Trophoblast cell (in vitro differentiated cells and primary cell): ENCODE data around the gene MSH5.

Experiments used
- DNase-seq, 2 donors: peaks; one replicate each; pipeline ENCODE4 v3.0.0-alpha.2; 2016
- H2AFZ ChIP-seq: 2 replicates; pipeline ENCODE4 v1.6.1; 2013; ENCODE audit warnings: low read length, moderate library complexity, mild to moderate bottlenecking; ENCODE audit not compliant: insufficient read depth, poor library complexity
- H2AK5ac ChIP-seq: 2 replicates; pipeline ENCODE4 v1.6.1; 2013; ENCODE audit warnings: mild to moderate bottlenecking, low read length
- H2BK120ac ChIP-seq: 2 replicates; pipeline ENCODE4 v1.6.1; 2013; ENCODE audit warnings: low read length, mild to moderate bottlenecking, moderate library complexity; ENCODE audit not compliant: insufficient read depth, poor library complexity
- H2BK12ac ChIP-seq: 2 replicates; pipeline ENCODE4 v1.6.1; 2013; ENCODE audit warnings: mild to moderate bottlenecking, low read length, moderate library complexity
- H2BK5ac ChIP-seq: 2 replicates; pipeline ENCODE4 v1.6.1; 2013; ENCODE audit warnings: low read length, low read depth, moderate library complexity, mild to moderate bottlenecking; ENCODE audit not compliant: poor library complexity
- H3K14ac ChIP-seq: 2 replicates; pipeline ENCODE4 v1.6.1; 2013; ENCODE audit warnings: mild to moderate bottlenecking, low read length
- H3K18ac ChIP-seq: 2 replicates; pipeline ENCODE4 v1.6.1; 2013; ENCODE audit warnings: mild to moderate bottlenecking, low read length
- H3K23ac ChIP-seq: 2 replicates; pipeline ENCODE4 v1.6.1; 2013; ENCODE audit warnings: low read length
- H3K27ac ChIP-seq: 2 replicates; pipeline ENCODE4 v1.5.1; 2013; ENCODE audit warnings: low read depth, mild to moderate bottlenecking, inconsistent platforms, low read length, moderate library complexity
- H3K27me3 ChIP-seq: 2 replicates; pipeline ENCODE4 v1.6.1; 2013; ENCODE audit warnings: inconsistent platforms, mild to moderate bottlenecking, low read length, moderate library complexity; ENCODE audit not compliant: insufficient read depth
- H3K36me3 ChIP-seq, 2 experiments: 1 replicate in 1 of 2; 2 replicates in 1 of 2; pipeline ENCODE4 v1.6.1; 2013; ENCODE audit warnings: low read length in 2 of 2, mild to moderate bottlenecking in 2 of 2, moderate library complexity in 1 of 2; ENCODE audit not compliant: insufficient read depth in 2 of 2, control insufficient read depth in 1 of 2
- H3K4ac ChIP-seq: 2 replicates; pipeline ENCODE4 v1.6.1; 2013; ENCODE audit warnings: low read depth, mild to moderate bottlenecking, low read length, moderate library complexity
- H3K4me1 ChIP-seq, 2 experiments: 1 replicate in 1 of 2; 2 replicates in 1 of 2; pipeline ENCODE4 v1.6.1; 2013; ENCODE audit warnings: low read length in 2 of 2, mild to moderate bottlenecking in 2 of 2, moderate library complexity in 1 of 2; ENCODE audit not compliant: insufficient read depth in 2 of 2, control insufficient read depth in 1 of 2
- H3K4me2 ChIP-seq: 2 replicates; pipeline ENCODE4 v1.6.1; 2013; ENCODE audit warnings: inconsistent platforms, mild to moderate bottlenecking, low read length, moderate library complexity
- H3K4me3 ChIP-seq: 2 replicates; pipeline ENCODE4 v1.5.1; 2013; ENCODE audit warnings: mild to moderate bottlenecking, low read depth, low read length, inconsistent platforms
- H3K79me1 ChIP-seq: one replicate; pipeline ENCODE4 v1.6.1; 2013; ENCODE audit warnings: low read length
- H3K79me2 ChIP-seq: 2 replicates; pipeline ENCODE4 v1.6.1; 2013; ENCODE audit warnings: low read length, mild to moderate bottlenecking; ENCODE audit not compliant: control insufficient read depth, insufficient read depth, poor library complexity
- H3K9ac ChIP-seq: 2 replicates; pipeline ENCODE4 v1.6.1; 2013; ENCODE audit warnings: mild to moderate bottlenecking, low read length
- H3K9me3 ChIP-seq: 2 replicates; pipeline ENCODE4 v1.6.1; 2013; ENCODE audit warnings: low read depth, mild to moderate bottlenecking, control low read depth, inconsistent platforms, low read length; ENCODE audit not compliant: insufficient read depth
- H4K12ac ChIP-seq: 2 replicates; pipeline ENCODE4 v1.6.1; 2013; ENCODE audit warnings: low read depth, mild to moderate bottlenecking, low read length, moderate library complexity
- H4K8ac ChIP-seq: 2 replicates; pipeline ENCODE4 v1.6.1; 2013; ENCODE audit warnings: low read depth, mild to moderate bottlenecking, low read length, moderate library complexity
- H4K91ac ChIP-seq: one replicate; pipeline ENCODE4 v1.6.1; 2013; ENCODE audit warnings: low read depth, mild to moderate bottlenecking, low read length, moderate library complexity
- WGBS: extraction: QIAGEN DNeasy Blood & Tissue Kit; methylation state at CpG from one replicate; pipeline ENCODE4 v1.1.7; 2013; ENCODE audit warnings: missing lambda C conversion rate; ENCODE audit not compliant: insufficient read length, insufficient coverage; ENCODE audit errors: extremely low coverage; 5-methylcytosine and 5-hydroxymethylcytosine counted together

MSH5 gene

GRCh38 chr6:31765559-31765909, 25.7 kb downstream of the MSH5 start:
- WGBS = no CpG with 5 or more reads among the region's 9 CpGs

GRCh38 chr6:31765910-31766794, 26.3 kb downstream of the MSH5 start:
- Histone ChIP-seq H3K79me1 (peaks cover 4% of the 10 kb centered on the region), H3K27me3 (no peaks in the 10 kb centered on the region), H3K27ac (no peak overlapping the region), H2AFZ (no peak overlapping the region), H2BK5ac (no peak overlapping the region), H2AK5ac (peak overlapping the region; percentile 1), H3K18ac (no peak overlapping the region), H3K4me1 (peaks cover 11 to 21% of the 10 kb centered on the region in 2 experiments), H4K8ac (no peak overlapping the region), H3K36me3 (no peaks in the 10 kb centered on the region), H2BK120ac (no peak overlapping the region), H3K79me2 (no peaks in the 10 kb centered on the region), H3K9me3 (no peaks in the 10 kb centered on the region), H3K9ac (no peak overlapping the region), H3K14ac (no peak overlapping the region), H3K4ac (no peak overlapping the region), H2BK12ac (no peak overlapping the region), H3K4me2 (peak overlapping the region; percentile 55), H4K91ac (no peak overlapping the region), H3K4me3 (no peak overlapping the region), H3K23ac (no peak overlapping the region), H4K12ac (no peak overlapping the region)
- DNase-seq = peak in 1 of 2 donors; percentile 57
- no CpG with 5 or more reads among the region's 42 CpGs for WGBS

More at GRCh38 chr6:31765559-31765909, 25.7 kb downstream of the MSH5 start:
- no peak overlapping the region for H2BK12ac ChIP-seq
- no peak overlapping the region for H4K8ac ChIP-seq
- no peak overlapping the region for H2AFZ ChIP-seq
- H3K23ac ChIP-seq = no peak overlapping the region
- H3K4me3 ChIP-seq = no peak overlapping the region
- no peaks in the 10 kb centered on the region for H3K27me3 ChIP-seq
- H2BK120ac ChIP-seq = no peak overlapping the region
- H2BK5ac ChIP-seq = no peak overlapping the region
- no peak overlapping the region for H4K91ac ChIP-seq
- H3K4me2 ChIP-seq = no peak overlapping the region
- H3K9ac ChIP-seq = no peak overlapping the region
- H4K12ac ChIP-seq = no peak overlapping the region
- H3K79me2 ChIP-seq = no peaks in the 10 kb centered on the region
- H3K4ac ChIP-seq = no peak overlapping the region
- H2AK5ac ChIP-seq = no peak overlapping the region
- DNase-seq = no peak
- H3K9me3 ChIP-seq = no peaks in the 10 kb centered on the region
- no peak overlapping the region for H3K27ac ChIP-seq
- H3K14ac ChIP-seq = no peak overlapping the region
- no peaks in the 10 kb centered on the region for H3K36me3 ChIP-seq
- peaks cover 4% of the 10 kb centered on the region for H3K79me1 ChIP-seq
- H3K4me1 ChIP-seq = peaks cover 11 to 21% of the 10 kb centered on the region in 2 experiments
- no peak overlapping the region for H3K18ac ChIP-seq

- H4K12ac ChIP-seq = no peak overlapping the region
- H3K4me2 ChIP-seq = no peak overlapping the region
- peak overlapping the region; percentile 2 for H4K8ac ChIP-seq
- peak overlapping the region; percentile 31 for H3K9ac ChIP-seq
- H3K27ac ChIP-seq = no peak overlapping the region
- peaks cover 4% of the 10 kb centered on the region for H3K79me1 ChIP-seq
- no peak overlapping the region for H3K14ac ChIP-seq
- no peaks in the 10 kb centered on the region for H3K36me3 ChIP-seq
- H2BK12ac ChIP-seq = peak overlapping the region; percentile 15
- DNase-seq = no peak
- WGBS = no CpG with 5 or more reads among the region's 6 CpGs
- no peak overlapping the region for H2AFZ ChIP-seq
- H3K18ac ChIP-seq = peak overlapping the region; percentile 8
- H2AK5ac ChIP-seq = peak overlapping the region; percentile 18
- H3K79me2 ChIP-seq = no peaks in the 10 kb centered on the region
- H3K23ac ChIP-seq = no peak overlapping the region
- H3K4ac ChIP-seq = no peak overlapping the region
- no peaks in the 10 kb centered on the region for H3K27me3 ChIP-seq
- H4K91ac ChIP-seq = peak overlapping the region; percentile 20
- no peak overlapping the region for H2BK5ac ChIP-seq
- H3K4me1 ChIP-seq = peaks cover 11 to 21% of the 10 kb centered on the region in 2 experiments
- H3K4me3 ChIP-seq = no peak overlapping the region
- no peak overlapping the region for H2BK120ac ChIP-seq
- no peaks in the 10 kb centered on the region for H3K9me3 ChIP-seq
Measured at GRCh38 chr6:31767096-31767645, 27.4 kb downstream of the MSH5 start.

- Histone ChIP-seq H4K91ac (no peak overlapping the region), H3K4me1 (peaks cover 7 to 15% of the 10 kb centered on the region in 2 experiments), H2AK5ac (no peak overlapping the region), H3K4ac (no peak overlapping the region), H2BK12ac (peak overlapping the region; percentile 42), H3K14ac (no peak overlapping the region), H2BK120ac (no peak overlapping the region), H3K36me3 (no peaks in the 10 kb centered on the region), H3K79me2 (no peaks in the 10 kb centered on the region), H3K9ac (peak overlapping the region; percentile 4), H3K4me3 (no peak overlapping the region), H4K12ac (no peak overlapping the region), H3K23ac (no peak overlapping the region), H3K27ac (no peak overlapping the region), H3K79me1 (no peaks in the 10 kb centered on the region), H3K9me3 (no peaks in the 10 kb centered on the region), H3K18ac (no peak overlapping the region), H3K4me2 (no peak overlapping the region), H2BK5ac (no peak overlapping the region), H4K8ac (no peak overlapping the region), H2AFZ (no peak overlapping the region), H3K27me3 (no peaks in the 10 kb centered on the region)
- no peak for DNase-seq
- no CpG with 5 or more reads among the region's 18 CpGs for WGBS
Measured at GRCh38 chr6:31768363-31769257, 28.8 kb downstream of the MSH5 start.
